Cardiac muscle cell (in vitro differentiated cells and primary cell): ENCODE measurements around the gene ZNF735. TPM values are rescaled to one million over a fixed set of nuclear protein-coding genes. Genes with fewer than 3 reads are reported as not detected.
"Not testable (repeated sequence)": the region's sequence is repeated elsewhere in the genome, so short reads cannot be mapped to it uniquely, and the experiment has no call there.

Experiments used
- DNase-seq, 2 donors: peaks; one replicate each; pipeline versions ENCODE4 v3.0.0 to v3.0.0-alpha.2; 2010 to 2017; ENCODE audit warnings: low read depth in 1 of 2, low spot score in 1 of 2
- H3K27ac ChIP-seq: fragments of 200-600 bp; sonication (generic); 2 replicates; pipeline ENCODE4 v1.5.1; 2016
- H3K27me3 ChIP-seq: fragments of 200-600 bp; sonication (generic); 2 replicates; pipeline ENCODE4 v1.6.0; 2016; ENCODE audit warnings: control low read depth
- H3K36me3 ChIP-seq: fragments of 200-600 bp; sonication (generic); 2 replicates; pipeline ENCODE4 v1.5.1; 2016; ENCODE audit warnings: control low read depth
- H3K4me1 ChIP-seq: fragments of 200-600 bp; sonication (generic); 2 replicates; pipeline ENCODE4 v1.8.1; 2017; ENCODE audit warnings: low read depth, mild to moderate bottlenecking, mixed run types
- H3K4me3 ChIP-seq: fragments of 200-600 bp; sonication (generic); 2 replicates; pipeline ENCODE4 v1.5.1; 2016; ENCODE audit warnings: mild to moderate bottlenecking
- H3K9me3 ChIP-seq: fragments of 200-600 bp; sonication (generic); 2 replicates; pipeline ENCODE4 v1.5.1; 2017; ENCODE audit warnings: low read depth, mild to moderate bottlenecking, control low read depth
- CTCF ChIP-seq: IDR thresholded peaks from 2 replicates; pipeline ENCODE4 v1.5.1; 2012; ENCODE audit warnings: low read depth, mild to moderate bottlenecking, low read length
- polyA plus RNA-seq: library from polyadenylated mRNA; unstranded; fragments of >200 nt; fragmentation: Nextera tagmentation; extraction: Ambion mirVana; gene quantifications from 2 replicates; pipeline ENCODE4 v1.2.1, GENCODE V29; 2016
- total RNA-seq: library from RNA; depleted of rRNA; stranded (reverse); fragments of >200 nt; gene quantifications from 2 replicates; pipeline ENCODE4 v1.2.3, GENCODE V29; 2016

ZNF735 gene
- total and polyA plus RNA-seq, 2 experiments from 2014 or later: not detected

GRCh38 chr7:64192148-64192704 lies 14.8 kb upstream of the ZNF735 start:
- Histone ChIP-seq H3K9me3 (no peaks in the 10 kb centered on the region), H3K27ac (no peak overlapping the region), H3K4me3 (no peak overlapping the region), H3K36me3 (no peaks in the 10 kb centered on the region), H3K27me3 (no peaks in the 10 kb centered on the region), H3K4me1 (no peaks in the 10 kb centered on the region)
- no peak for TF ChIP-seq CTCF
- DNase-seq: no peak

GRCh38 chr7:64192775-64193174 lies 14.2 kb upstream of the ZNF735 start:
- Histone ChIP-seq H3K36me3 (no peaks in the 10 kb centered on the region), H3K9me3 (no peaks in the 10 kb centered on the region)
- no peak for TF ChIP-seq CTCF

GRCh38 chr7:64219710-64220298 lies 12.8 kb downstream of the ZNF735 start:
- not testable (repeated sequence) for H3K9me3 ChIP-seq

More at GRCh38 chr7:64192775-64193174, 14.2 kb upstream of the ZNF735 start:
- no peaks in the 10 kb centered on the region for H3K4me1 ChIP-seq
- H3K4me3 ChIP-seq: no peak overlapping the region
- DNase-seq: no peak
- H3K27ac ChIP-seq: no peak overlapping the region
- H3K27me3 ChIP-seq: no peaks in the 10 kb centered on the region

GRCh38 chr7:64223366-64223765 lies 16.4 kb downstream of the ZNF735 start:
- no peaks in the 10 kb centered on the region for H3K9me3 ChIP-seq
- no peak for TF ChIP-seq CTCF
- H3K4me1 ChIP-seq: no peaks in the 10 kb centered on the region

More at GRCh38 chr7:64219710-64220298, 12.8 kb downstream of the ZNF735 start:
- H3K4me3 ChIP-seq, H3K36me3 ChIP-seq, H3K27ac ChIP-seq, H3K4me1 ChIP-seq, H3K27me3 ChIP-seq, DNase-seq: not testable (repeated sequence)

GRCh38 chr7:64228174-64228573 lies 21.2 kb downstream of the ZNF735 start, which contains the start of gene ZNF679:
Gene ZNF679 (plus strand): TSS chr7:64228474. CDS start chr7:64249118, 20,644 bp downstream.
- H3K36me3 ChIP-seq, H3K27me3 ChIP-seq, H3K27ac ChIP-seq, H3K4me3 ChIP-seq, H3K9me3 ChIP-seq, H3K4me1 ChIP-seq, DNase-seq: not testable (repeated sequence)

More at GRCh38 chr7:64223366-64223765, 16.4 kb downstream of the ZNF735 start:
- H3K27ac ChIP-seq: no peak overlapping the region
- no peak for DNase-seq
- H3K27me3 ChIP-seq: no peaks in the 10 kb centered on the region
- no peak overlapping the region for H3K4me3 ChIP-seq
- H3K36me3 ChIP-seq: no peaks in the 10 kb centered on the region

GRCh38 chr7:64266341-64266919 lies 59.4 kb downstream of the ZNF735 start:
- Histone ChIP-seq H3K4me1 (no peaks in the 10 kb centered on the region), H3K27me3 (no peaks in the 10 kb centered on the region), H3K36me3 (no peaks in the 10 kb centered on the region), H3K4me3 (no peak overlapping the region), H3K27ac (no peak overlapping the region), H3K9me3 (no peaks in the 10 kb centered on the region)
- no peak for TF ChIP-seq CTCF
- no peak for DNase-seq

Other genes starting within 250 kb of the ZNF735 start
- not detected in 2 replicates for gene ZNF722, start 208.4 kb upstream of the ZNF735 start, total RNA-seq
- gene ZNF722, start 208.4 kb upstream of the ZNF735 start, polyA plus RNA-seq: not detected in 2 replicates
- gene ZNF727, start 161.8 kb upstream of the ZNF735 start, total RNA-seq: not detected in 2 replicates
- gene ZNF727, start 161.8 kb upstream of the ZNF735 start, polyA plus RNA-seq: not detected in 2 replicates
- not detected in 2 replicates for gene ZNF679, start 21.3 kb downstream of the ZNF735 start, total RNA-seq
- not detected in 2 replicates for gene ZNF679, start 21.3 kb downstream of the ZNF735 start, polyA plus RNA-seq
- gene ZNF736, start 106.8 kb downstream of the ZNF735 start, total RNA-seq: 0.54 and 3.8 TPM in 2 replicates
- 1.1 and 2.0 TPM in 2 replicates for gene ZNF736, start 106.8 kb downstream of the ZNF735 start, polyA plus RNA-seq